Putamen (tissue), 1 donor: ENCODE data around the gene TRPM3.

ENCODE experiments used
- DNase-seq: peaks from one replicate; pipeline ENCODE4 v3.0.0-alpha.2; 2016; ENCODE audit warnings: low spot score

TRPM3 gene

GRCh38 chr9:70817311-70817710 is 304.1 kb downstream of the TRPM3 start:
- DNase-seq = no peak

GRCh38 chr9:70816891-70817290 is 304.5 kb downstream of the TRPM3 start:
- no peak for DNase-seq

GRCh38 chr9:70816316-70816715 is 305.1 kb downstream of the TRPM3 start:
- DNase-seq = no peak

- no peak for DNase-seq
Observed at GRCh38 chr9:70814597-70814996, 306.8 kb downstream of the TRPM3 start.

GRCh38 chr9:70813141-70813540 is 308.3 kb downstream of the TRPM3 start:
- DNase-seq = no peak

GRCh38 chr9:70811638-70812037 is 309.8 kb downstream of the TRPM3 start:
- DNase-seq = no peak

- no peak for DNase-seq
Observed at GRCh38 chr9:70806875-70807274, 314.5 kb downstream of the TRPM3 start.

- peak; percentile 53 for DNase-seq
Observed at GRCh38 chr9:70805949-70806348, 315.5 kb downstream of the TRPM3 start.

GRCh38 chr9:70802758-70803436 is 318.5 kb downstream of the TRPM3 start:
- no peak for DNase-seq

GRCh38 chr9:70802206-70802605 is 319.2 kb downstream of the TRPM3 start:
- DNase-seq = no peak

GRCh38 chr9:70801181-70801829 is 320.1 kb downstream of the TRPM3 start:
- no peak for DNase-seq

GRCh38 chr9:70798018-70798417 is 323.4 kb downstream of the TRPM3 start:
- DNase-seq = no peak

- no peak for DNase-seq
Observed at GRCh38 chr9:70795841-70796240, 325.6 kb downstream of the TRPM3 start.

GRCh38 chr9:70792796-70793195 is 328.6 kb downstream of the TRPM3 start:
- no peak for DNase-seq

GRCh38 chr9:70791936-70792335 is 329.5 kb downstream of the TRPM3 start:
- no peak for DNase-seq

- no peak for DNase-seq
Observed at GRCh38 chr9:70789086-70789485, 332.3 kb downstream of the TRPM3 start.

GRCh38 chr9:70784456-70784855 is 337.0 kb downstream of the TRPM3 start:
- no peak for DNase-seq

GRCh38 chr9:70778568-70778967 is 342.9 kb downstream of the TRPM3 start:
- DNase-seq = no peak

- no peak for DNase-seq
Observed at GRCh38 chr9:70773579-70773978, 347.8 kb downstream of the TRPM3 start.

GRCh38 chr9:70772601-70773000 is 348.8 kb downstream of the TRPM3 start:
- no peak for DNase-seq

- peak; percentile 15 for DNase-seq
Observed at GRCh38 chr9:70765946-70766345, 355.5 kb downstream of the TRPM3 start.

GRCh38 chr9:70761139-70761670 is 360.2 kb downstream of the TRPM3 start:
- DNase-seq = no peak

GRCh38 chr9:70760228-70760627 is 361.2 kb downstream of the TRPM3 start:
- DNase-seq = no peak

- DNase-seq = no peak
Observed at GRCh38 chr9:70753311-70753710, 368.1 kb downstream of the TRPM3 start.
